Kidney epithelial cell (primary cell): Measurements from ENCODE around the gene THADA. TPM values are rescaled to one million over a fixed set of nuclear protein-coding genes. Genes with fewer than 3 reads are reported as not detected.
"Not testable (repeated sequence)": the region's sequence is repeated elsewhere in the genome, so short reads cannot be mapped to it uniquely, and the experiment has no call there.

Source experiments
- DNase-seq: peaks from one replicate; pipeline ENCODE4 v3.0.0-alpha.2; 2010; ENCODE audit warnings: low read depth
- H3K27me3 ChIP-seq: 2 replicates; pipeline ENCODE4 v1.6.0; 2011; ENCODE audit warnings: low read length; ENCODE audit not compliant: control insufficient read depth, insufficient read depth
- H3K36me3 ChIP-seq: 2 replicates; pipeline ENCODE4 v1.5.1; 2011; ENCODE audit warnings: low read length; ENCODE audit not compliant: control insufficient read depth, insufficient read depth
- H3K4me3 ChIP-seq: 2 replicates; pipeline ENCODE4 v1.5.1; 2011; ENCODE audit warnings: low read depth, mild to moderate bottlenecking, control low read depth, low read length
- CTCF ChIP-seq: IDR thresholded peaks from 2 replicates; pipeline ENCODE4 v1.5.1; 2011; ENCODE audit warnings: mild to moderate bottlenecking, moderate library complexity, low read length, control low read depth, inconsistent platforms; ENCODE audit not compliant: insufficient read depth, poor library complexity, severe bottlenecking
- total RNA-seq: library from RNA; depleted of rRNA; stranded (reverse); fragments of >200 nt; gene quantifications from 2 replicates; pipeline ENCODE4 v1.2.3, GENCODE V29; 2015

THADA gene
- total RNA-seq, 1 donor from 2014 or later, result 21.5 TPM

- Histone ChIP-seq H3K36me3 (peaks cover 2% of the 10 kb centered on the region), H3K27me3 (no peaks in the 10 kb centered on the region), H3K4me3 (no peak overlapping the region)
- TF ChIP-seq CTCF, result no peak
- no peak for DNase-seq
These were observed 309.9 kb downstream of the THADA start for GRCh38 chr2:43285987-43286386.

GRCh38 chr2:43284967-43285366, 310.9 kb downstream of the THADA start:
- DNase-seq, result no peak
- TF ChIP-seq CTCF, result no peak
- H3K4me3 ChIP-seq, result no peak overlapping the region
- peaks cover 2% of the 10 kb centered on the region for H3K36me3 ChIP-seq
- H3K27me3 ChIP-seq, result no peaks in the 10 kb centered on the region

GRCh38 chr2:43284347-43284746, 311.5 kb downstream of the THADA start:
- H3K27me3 ChIP-seq, H3K4me3 ChIP-seq, H3K36me3 ChIP-seq: not testable (repeated sequence)

GRCh38 chr2:43280994-43281393, 314.8 kb downstream of the THADA start:
- Histone ChIP-seq H3K4me3 (no peak overlapping the region), H3K36me3 (peaks cover 2% of the 10 kb centered on the region), H3K27me3 (no peaks in the 10 kb centered on the region)
- no peak for DNase-seq
- TF ChIP-seq CTCF, result no peak

More at GRCh38 chr2:43284347-43284746, 311.5 kb downstream of the THADA start:
- not testable (repeated sequence) for DNase-seq

GRCh38 chr2:43279317-43279840, 316.5 kb downstream of the THADA start:
- no peak for DNase-seq
- Histone ChIP-seq H3K36me3 (peaks cover under 1% of the 10 kb centered on the region), H3K4me3 (no peak overlapping the region), H3K27me3 (no peaks in the 10 kb centered on the region)
- TF ChIP-seq CTCF, result no peak

GRCh38 chr2:43278564-43279220, 317.1 kb downstream of the THADA start:
- Histone ChIP-seq H3K36me3 (no peaks in the 10 kb centered on the region), H3K27me3 (no peaks in the 10 kb centered on the region), H3K4me3 (no peak overlapping the region)
- TF ChIP-seq CTCF, result no peak
- DNase-seq, result no peak
